Mammary epithelial cell (primary cell): ENCODE results near the gene TRIML2.

Experiments
- EZH2 ChIP-seq: IDR thresholded peaks from 2 replicates; pipeline ENCODE4 v1.6.1; 2012; ENCODE audit warnings: low read length, inconsistent platforms, borderline replicate concordance
- TF ChIP-seq, protein P1 (sequence below), 2 donors: IDR thresholded peaks in 1 of 2; conservative IDR thresholded peaks in 1 of 2; 2 replicates each; pipeline ENCODE4 v1.5.1; 2011 to 2012; ENCODE audit warnings: inconsistent platforms in 2 of 2, low read length in 2 of 2, mild to moderate bottlenecking in 2 of 2, control low read depth in 1 of 2, low read depth in 1 of 2; ENCODE audit not compliant: insufficient read depth in 1 of 2; ENCODE audit errors: extremely low read depth in 1 of 2

DNA sequence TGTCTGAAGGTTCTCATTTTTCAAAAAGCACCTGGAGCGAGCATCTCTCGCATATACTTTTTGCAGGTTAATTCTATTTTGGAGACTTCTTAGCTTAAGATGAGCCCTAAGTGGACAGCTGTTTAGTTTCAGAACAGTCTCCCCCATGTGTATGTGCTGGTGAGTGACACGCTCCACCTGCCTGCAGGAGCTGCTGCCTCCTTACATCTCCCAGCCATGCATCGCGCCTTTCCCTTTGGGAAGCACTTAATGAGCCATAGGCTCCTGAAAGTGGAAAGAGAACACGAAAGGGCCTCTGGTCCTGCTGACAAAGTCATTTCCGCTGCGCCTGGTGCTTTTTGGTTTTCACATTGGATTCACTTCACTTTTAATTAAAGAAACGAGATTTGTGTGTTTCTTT lies 56.1 kb downstream of the TRIML2 start:
- TF ChIP-seq, protein P1, sequence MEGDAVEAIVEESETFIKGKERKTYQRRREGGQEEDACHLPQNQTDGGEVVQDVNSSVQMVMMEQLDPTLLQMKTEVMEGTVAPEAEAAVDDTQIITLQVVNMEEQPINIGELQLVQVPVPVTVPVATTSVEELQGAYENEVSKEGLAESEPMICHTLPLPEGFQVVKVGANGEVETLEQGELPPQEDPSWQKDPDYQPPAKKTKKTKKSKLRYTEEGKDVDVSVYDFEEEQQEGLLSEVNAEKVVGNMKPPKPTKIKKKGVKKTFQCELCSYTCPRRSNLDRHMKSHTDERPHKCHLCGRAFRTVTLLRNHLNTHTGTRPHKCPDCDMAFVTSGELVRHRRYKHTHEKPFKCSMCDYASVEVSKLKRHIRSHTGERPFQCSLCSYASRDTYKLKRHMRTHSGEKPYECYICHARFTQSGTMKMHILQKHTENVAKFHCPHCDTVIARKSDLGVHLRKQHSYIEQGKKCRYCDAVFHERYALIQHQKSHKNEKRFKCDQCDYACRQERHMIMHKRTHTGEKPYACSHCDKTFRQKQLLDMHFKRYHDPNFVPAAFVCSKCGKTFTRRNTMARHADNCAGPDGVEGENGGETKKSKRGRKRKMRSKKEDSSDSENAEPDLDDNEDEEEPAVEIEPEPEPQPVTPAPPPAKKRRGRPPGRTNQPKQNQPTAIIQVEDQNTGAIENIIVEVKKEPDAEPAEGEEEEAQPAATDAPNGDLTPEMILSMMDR (conservative IDR thresholded peaks at IDR 0.05 in 1 of 2, IDR thresholded peaks at IDR 0.05 in 1 of 2; ENCODE audit: extremely low read depth in 1 of 2, insufficient read depth in 1 of 2, low read depth in 1 of 2, low read length in 2 of 2) = no peak
- no peak for TF ChIP-seq EZH2
